HepG2 (cell line): Measurements from ENCODE around the gene PAN2. TPM values are rescaled to one million over a fixed set of nuclear protein-coding genes. Genes with fewer than 3 reads are reported as not detected.

Experiments used
- ATAC-seq: fragments of 200-7000 bp; cut with Tn5 transposase; 3 replicates; pipeline ENCODE4 v1.9.1; 2020; ENCODE audit warnings: mild to moderate bottlenecking, moderate library complexity
- BruUV-seq: library from RNA; stranded (reverse); fragments of 400-500 nt; replicated peaks from 2 replicates; lab custom pipeline; 2021; lab: Mats Ljungman, UMichigan
- CTCF ChIA-PET: fragments of 300-600 bp; formaldehyde crosslinking; extraction: SDS; loops from one replicate; lab custom pipeline; 2021; ENCODE audit warnings: low total read pairs, inconsistent platforms, low intra/inter-chr PET ratio; lab: Yijun Ruan, JAX
- POLR2A ChIA-PET: fragments of 350-600 bp; sonication (Branson Sonifier 250); formaldehyde crosslinking; loops from one replicate; lab custom pipeline; 2020; ENCODE audit warnings: antibody characterized with exemption, inconsistent platforms; lab: Yijun Ruan, JAX
- DNase-seq: peaks from one replicate; pipeline ENCODE4 v3.0.0-alpha.2; 2015; ENCODE audit warnings: low spot score
- FAIRE-seq: peaks from 3 replicates; lab custom pipeline; 2011; peaks lifted over from hg19 to GRCh38; lab: Jason Lieb, UNC
- H2AFZ ChIP-seq: one replicate; pipeline ENCODE4 v1.6.1; 2011; ENCODE audit warnings: low read length, inconsistent platforms
- H3K27ac ChIP-seq: fragments of 300-600 bp; 3 replicates; pipeline ENCODE4 v1.8.0; 2011; ENCODE audit warnings: mixed run types, mild to moderate bottlenecking, mixed read lengths, low read length, inconsistent platforms; ENCODE audit not compliant: insufficient read depth; ENCODE audit errors: extremely low read length
- H3K27me3 ChIP-seq, 2 experiments: fragments of 200-600 bp in 1 of 2; 2 replicates in 1 of 2; 3 replicates in 1 of 2; pipeline versions ENCODE4 v1.6.0 to v1.8.0; 2011; ENCODE audit warnings: low read length in 2 of 2, mild to moderate bottlenecking in 2 of 2, moderate library complexity in 2 of 2, inconsistent platforms in 1 of 2; ENCODE audit not compliant: insufficient read depth in 2 of 2, control insufficient read depth in 1 of 2
- H3K36me3 ChIP-seq, 2 experiments: fragments of 200-600 bp in 1 of 2; replicated peaks in 1 of 2; 2 replicates in 1 of 2; 3 replicates in 1 of 2; pipeline versions ENCODE4 v1.5.1 to v1.8.0; 2011; ENCODE audit warnings: low read length in 2 of 2, inconsistent platforms in 1 of 2; ENCODE audit not compliant: insufficient read depth in 2 of 2, control insufficient read depth in 1 of 2
- H3K4me1 ChIP-seq: 2 replicates; pipeline ENCODE4 v1.5.1; 2012; ENCODE audit warnings: low read length, inconsistent platforms; ENCODE audit not compliant: insufficient read depth
- H3K4me2 ChIP-seq: 2 replicates; pipeline ENCODE4 v1.6.0; 2011; ENCODE audit warnings: low read depth, low read length, inconsistent platforms
- H3K4me3 ChIP-seq, 3 experiments: fragments of 200-600 bp in 1 of 3; sonication (generic), shearing (Covaris generic) in 1 of 3; replicated peaks in 1 of 3; 2 replicates each; pipeline ENCODE4 v1.5.1; 2011 to 2016; ENCODE audit warnings: low read length in 3 of 3, inconsistent platforms in 2 of 3, low read depth in 2 of 3, mild to moderate bottlenecking in 2 of 3, control low read depth in 1 of 3, mixed read lengths in 1 of 3; ENCODE audit not compliant: insufficient read depth in 1 of 3
- H3K79me2 ChIP-seq: one replicate; pipeline ENCODE4 v1.6.1; 2011; ENCODE audit warnings: low read length, inconsistent platforms; ENCODE audit not compliant: insufficient read depth
- H3K9ac ChIP-seq: 2 replicates; pipeline ENCODE4 v1.6.0; 2011; ENCODE audit warnings: mild to moderate bottlenecking, low read depth, low read length, inconsistent platforms; ENCODE audit not compliant: insufficient read depth
- H3K9me3 ChIP-seq: 2 replicates; pipeline ENCODE4 v1.5.1; 2012; ENCODE audit warnings: mild to moderate bottlenecking, low read length
- H4K20me1 ChIP-seq: 2 replicates; pipeline ENCODE4 v1.6.0; 2011; ENCODE audit warnings: inconsistent platforms, mild to moderate bottlenecking, low read length, moderate library complexity; ENCODE audit not compliant: insufficient read depth
- ATF2 ChIP-seq: sonication (generic); formaldehyde crosslinking; IDR thresholded peaks from 2 replicates; pipeline ENCODE4 v1.4.0; 2020; ENCODE audit warnings: missing genetic modification reagents
- BCL6 ChIP-seq: IDR thresholded peaks from 2 replicates; pipeline ENCODE4 v1.6.1; 2016; ENCODE audit warnings: missing genetic modification reagents, missing compliant biosample characterization
- ESRRA ChIP-seq: sonication (generic); formaldehyde crosslinking; IDR thresholded peaks from 2 replicates; pipeline ENCODE4 v1.5.1; 2020; ENCODE audit warnings: mild to moderate bottlenecking, low read depth, missing genetic modification reagents
- GATAD2A ChIP-seq: IDR thresholded peaks from 2 replicates; pipeline ENCODE4 v1.6.1; 2016
- NCOA2 ChIP-seq: sonication (generic); formaldehyde crosslinking; IDR thresholded peaks from 2 replicates; pipeline ENCODE4 v1.8.0; 2022; ENCODE audit warnings: inconsistent platforms
- NR2F6 ChIP-seq, 2 experiments: IDR thresholded peaks; 2 replicates each; pipeline ENCODE4 v1.6.1; 2016; ENCODE audit warnings: antibody characterized with exemption in 1 of 2, mild to moderate bottlenecking in 1 of 2
- RBM22 ChIP-seq: fragments of 200-400 bp; formaldehyde crosslinking; optimal IDR thresholded peaks from 2 replicates; pipeline ENCODE3; 2017; ENCODE audit warnings: mild to moderate bottlenecking, low read length, moderate library complexity
- TBL1XR1 ChIP-seq: fragments of 150-350 bp; IDR thresholded peaks from 2 replicates; pipeline ENCODE4 v1.6.1; 2014; ENCODE audit warnings: borderline replicate concordance, low read length; ENCODE audit not compliant: partially characterized antibody
- ZBTB44 ChIP-seq: sonication (generic); formaldehyde crosslinking; IDR thresholded peaks from 2 replicates; pipeline ENCODE4 v1.4.0; 2020; ENCODE audit warnings: missing genetic modification reagents
- ZBTB7B ChIP-seq: sonication (generic); formaldehyde crosslinking; IDR thresholded peaks from 2 replicates; pipeline ENCODE4 v1.4.0; 2020; ENCODE audit warnings: missing genetic modification reagents
- ZFP41 ChIP-seq: sonication (generic); formaldehyde crosslinking; IDR thresholded peaks from 2 replicates; pipeline ENCODE4 v1.4.0; 2020; ENCODE audit warnings: mild to moderate bottlenecking, missing genetic modification reagents, borderline replicate concordance
- ZNF263 ChIP-seq: sonication (generic); formaldehyde crosslinking; IDR thresholded peaks from 2 replicates; pipeline ENCODE4 v1.4.0; 2020; ENCODE audit warnings: missing genetic modification reagents
- ZNF281 ChIP-seq: sonication (generic); formaldehyde crosslinking; IDR thresholded peaks from 2 replicates; pipeline ENCODE4 v1.4.0; 2020; ENCODE audit warnings: missing genetic modification reagents, borderline replicate concordance
- ZNF430 ChIP-seq: sonication (generic); formaldehyde crosslinking; IDR thresholded peaks from 2 replicates; pipeline ENCODE4 v1.9.0; 2021; ENCODE audit warnings: mild to moderate bottlenecking, missing genetic modification reagents
- ZNF841 ChIP-seq: sonication (generic); formaldehyde crosslinking; IDR thresholded peaks from 2 replicates; pipeline ENCODE4 v1.8.1; 2023; ENCODE audit warnings: missing genetic modification reagents, borderline replicate concordance
- WGBS: methylation state at CpG from one replicate; pipeline ENCODE4 v1.1.6; 2017; ENCODE audit warnings: low lambda C conversion rate; 5-methylcytosine and 5-hydroxymethylcytosine counted together
- in situ Hi-C: cut with HindIII; loops from 2 replicates; pipeline ENCODE4 v1.10.0; 2017; ENCODE audit warnings: low pct_unique_long_range_greater_than_20kb; ENCODE audit not compliant: extremely low pct_ligation_motif_present
- intact Hi-C: fragments of 100-400 bp; cut with micrococcal nuclease; formaldehyde crosslinking; loops from one replicate; pipeline ENCODE4 v1.10.0; 2022; ENCODE audit not compliant: unreplicated experiment
- polyA plus RNA-seq, 8 experiments: library from polyadenylated mRNA; depleted of rRNA in 3 of 8; stranded (reverse) in 7 of 8; unstranded in 1 of 8; fragments of >200 nt; fragmentation: Illumina TruSeq in 4 of 8; extraction: Trizol in 4 of 8; gene quantifications; 2 replicates each; pipeline versions ENCODE4 v1.2.1 to v1.2.3, GENCODE V29; 2011 to 2016; ENCODE audit warnings: low read depth in 4 of 8, missing spikeins in 1 of 8, mixed read lengths in 1 of 8; ENCODE audit not compliant: insufficient read depth in 1 of 8
- total RNA-seq, 5 experiments: library from RNA; depleted of rRNA; stranded (reverse); fragments of >200 nt; fragmentation: Illumina TruSeq; extraction: Trizol; gene quantifications; 2 replicates each; pipeline ENCODE4 v1.2.3, GENCODE V29; 2016; ENCODE audit warnings: low read depth in 1 of 5

The PAN2 gene
- total and polyA plus RNA-seq, 2 of the 13 experiments (the other 11 are each of a cell fraction or from before 2014, with no cell fraction given), result 27.2 to 61.1 TPM

GRCh38 chr12:56267443-56268071 is 66.2 kb downstream of the PAN2 start:
- FAIRE-seq, result peak; percentile 65
- no peaks in the 10 kb centered on the region; a peak in 1 of 5 replicates for H3K27me3 ChIP-seq
- peak; percentile 60 for ATAC-seq
- no peak overlapping the region for H2AFZ ChIP-seq
- intact Hi-C loops (loop anchor here (2.0 kb wide), 2 partner anchors 19 to 75 kb away; no protein-coding TSS in a partner anchor), in situ Hi-C loops (no loop called here)
- peak overlapping the region; percentile 99 for H3K4me2 ChIP-seq
- no peaks in the 10 kb centered on the region for H3K9me3 ChIP-seq
- H3K79me2 ChIP-seq, result no peaks in the 10 kb centered on the region
- peak overlapping the region; percentile 82 for H3K27ac ChIP-seq
- H3K4me1 ChIP-seq, result peaks cover 15% of the 10 kb centered on the region
- peaks cover 6 to 14% of the 10 kb centered on the region in 2 experiments; a peak in 3 of 5 replicates for H3K36me3 ChIP-seq
- H4K20me1 ChIP-seq, result no peaks in the 10 kb centered on the region
- peak overlapping the region; percentile 54 to 91 (median 83); a peak in 5 of 6 replicates for H3K4me3 ChIP-seq
- 22% methylated on average over 15 of the region's 21 CpGs for WGBS
- CTCF ChIA-PET, result interaction anchor here (1.4 kb wide), 1 partner anchor 9 kb away, joined by 6 read pairs; the partner anchor contains the start of gene ANKRD52
- POLR2A ChIA-PET, result interaction anchor here (0.6 to 3.7 kb wide), 23 partner anchors 8 to 203 kb away, joined by 3 to 47 read pairs (median 5); partner anchors contain the start of genes ANKRD52, CNPY2, CS and IL23A
- peak overlapping the region; percentile 69 for H3K9ac ChIP-seq
- no TSS peak for BruUV-seq
- peak; percentile 44 for DNase-seq
- TF ChIP-seq TBL1XR1 (peak; percentile 16), NR2F6 (IDR thresholded peaks at IDR 0.05) (peak; percentile 88), NR2F6 (CRISPR knock-in tag; IDR thresholded peaks at IDR 0.05) (peak; percentile 82), BCL6 (CRISPR knock-in tag) (peak; percentile 22; the same call in 1 of the 2 replicates), ESRRA (CRISPR knock-in tag) (peak; percentile 83), ZNF430 (peak; percentile 10; the same call in 1 of the 2 replicates), ZNF263 (CRISPR knock-in tag) (0 out of 2 replicates have a peak, but pooled peaks have one; percentile 69), ZBTB44 (CRISPR knock-in tag) (no peak), NCOA2 (CRISPR knock-in tag) (peak; percentile 51; the same call in 1 of the 2 replicates), ZNF841 (CRISPR knock-in tag) (no peak), ZNF281 (CRISPR knock-in tag) (peak; percentile 73; the same call in 1 of the 2 replicates), GATAD2A (CRISPR knock-in tag) (0 out of 2 replicates have a peak, but pooled peaks have one; percentile 19), ZBTB7B (CRISPR knock-in tag) (0 out of 2 replicates have a peak, but pooled peaks have one; percentile 9), ZFP41 (CRISPR knock-in tag) (no peak), ATF2 (CRISPR knock-in tag) (no peak), RBM22 (no peak)
